OCI-LY3 (cell line): ENCODE measurements around the gene BRD1.

ENCODE experiments used
- H2AFZ ChIP-seq: fragments of 200-600, 300-600 bp; shearing (Covaris generic); 2 replicates; pipeline ENCODE4 v1.6.0; 2014; ENCODE audit warnings: antibody characterized with exemption, low read depth, low read length
- H3K27ac ChIP-seq: fragments of 200-600, 300-600 bp; sonication (generic); 2 replicates; pipeline ENCODE4 v1.5.1; 2014; ENCODE audit warnings: mild to moderate bottlenecking, low read length, moderate library complexity, mixed read lengths
- H3K27me3 ChIP-seq: fragments of 200-600, 300-600 bp; sonication (generic); 2 replicates; pipeline ENCODE4 v1.6.1; 2014; ENCODE audit warnings: low read depth, low read length, mixed read lengths
- H3K36me3 ChIP-seq: fragments of 200-600, 300-600 bp; sonication (generic); replicated peaks from 2 replicates; pipeline ENCODE3; 2014; ENCODE audit warnings: low read depth, low read length, mixed read lengths
- H3K4me1 ChIP-seq: fragments of 300-600, 200-600 bp; sonication (generic); 2 replicates; pipeline ENCODE4 v1.6.1; 2014; ENCODE audit warnings: low read length, mixed read lengths
- H3K4me2 ChIP-seq: fragments of 200-600, 300-600 bp; sonication (generic); 2 replicates; pipeline ENCODE4 v1.6.1; 2014; ENCODE audit warnings: low read length, mixed read lengths
- H3K4me3 ChIP-seq: fragments of 300-600, 200-600 bp; sonication (generic); 2 replicates; pipeline ENCODE4 v1.5.1; 2014; ENCODE audit warnings: antibody characterized with exemption, mild to moderate bottlenecking, low read length, moderate library complexity
- H3K79me2 ChIP-seq: fragments of 300-600, 200-600 bp; shearing (Covaris generic); 2 replicates; pipeline ENCODE4 v1.6.1; 2014; ENCODE audit warnings: mild to moderate bottlenecking, low read length, mixed read lengths
- H3K9ac ChIP-seq: fragments of 300-600, 200-600 bp; shearing (Covaris generic); 2 replicates; pipeline ENCODE4 v1.6.0; 2014; ENCODE audit warnings: mild to moderate bottlenecking, low read length, moderate library complexity
- H3K9me3 ChIP-seq: fragments of 200-600, 300-600 bp; shearing (Covaris generic); 2 replicates; pipeline ENCODE4 v1.6.1; 2014; ENCODE audit warnings: low read length, mixed read lengths; ENCODE audit not compliant: insufficient read depth
- H4K20me1 ChIP-seq: fragments of 200-600, 300-600 bp; sonication (generic); 2 replicates; pipeline ENCODE4 v1.6.1; 2016; ENCODE audit warnings: low read length, mixed read lengths; ENCODE audit not compliant: insufficient read depth
- EZH2phosphoT487 ChIP-seq: fragments of 200-600 bp; shearing (Covaris generic); IDR thresholded peaks from 2 replicates; pipeline ENCODE4 v1.6.1; 2018; ENCODE audit warnings: antibody characterized with exemption, mixed run types, low read depth
- TF ChIP-seq, protein P1 (sequence below): fragments of 200-600, 300-600 bp; sonication (generic); IDR thresholded peaks from 2 replicates; pipeline ENCODE4 v1.5.1; 2014; ENCODE audit warnings: antibody characterized with exemption, low read length, low read depth

Gene BRD1

DNA sequence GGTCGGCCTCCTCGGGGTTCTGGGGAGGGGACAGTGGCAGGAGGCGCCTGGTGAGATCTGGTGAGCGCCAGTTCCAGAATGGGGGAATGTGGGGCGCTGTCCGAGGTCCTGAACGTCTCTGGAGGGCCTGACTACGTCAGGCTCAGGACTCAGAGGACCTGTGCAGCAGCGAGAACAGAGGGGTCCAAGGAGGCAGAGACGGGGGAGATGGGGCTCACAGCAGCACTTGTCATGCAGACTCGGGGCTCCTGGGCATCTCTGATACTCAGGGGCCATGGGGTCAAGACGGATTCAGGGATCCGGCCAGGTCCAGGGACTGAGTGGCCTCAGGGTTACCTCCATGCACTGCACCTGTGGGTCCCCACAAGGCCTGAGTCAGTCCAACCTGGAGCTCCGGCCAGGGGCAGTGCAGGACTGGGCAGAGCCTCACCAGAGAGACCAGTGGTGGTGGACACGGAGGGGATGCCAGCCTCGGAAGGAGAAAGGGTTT, 92.2 kb downstream of the BRD1 start:
- no peak for TF ChIP-seq EZH2phosphoT487
- TF ChIP-seq, protein P1, sequence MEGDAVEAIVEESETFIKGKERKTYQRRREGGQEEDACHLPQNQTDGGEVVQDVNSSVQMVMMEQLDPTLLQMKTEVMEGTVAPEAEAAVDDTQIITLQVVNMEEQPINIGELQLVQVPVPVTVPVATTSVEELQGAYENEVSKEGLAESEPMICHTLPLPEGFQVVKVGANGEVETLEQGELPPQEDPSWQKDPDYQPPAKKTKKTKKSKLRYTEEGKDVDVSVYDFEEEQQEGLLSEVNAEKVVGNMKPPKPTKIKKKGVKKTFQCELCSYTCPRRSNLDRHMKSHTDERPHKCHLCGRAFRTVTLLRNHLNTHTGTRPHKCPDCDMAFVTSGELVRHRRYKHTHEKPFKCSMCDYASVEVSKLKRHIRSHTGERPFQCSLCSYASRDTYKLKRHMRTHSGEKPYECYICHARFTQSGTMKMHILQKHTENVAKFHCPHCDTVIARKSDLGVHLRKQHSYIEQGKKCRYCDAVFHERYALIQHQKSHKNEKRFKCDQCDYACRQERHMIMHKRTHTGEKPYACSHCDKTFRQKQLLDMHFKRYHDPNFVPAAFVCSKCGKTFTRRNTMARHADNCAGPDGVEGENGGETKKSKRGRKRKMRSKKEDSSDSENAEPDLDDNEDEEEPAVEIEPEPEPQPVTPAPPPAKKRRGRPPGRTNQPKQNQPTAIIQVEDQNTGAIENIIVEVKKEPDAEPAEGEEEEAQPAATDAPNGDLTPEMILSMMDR = no peak
- H2AFZ ChIP-seq = no peak overlapping the region
- no peaks in the 10 kb centered on the region for H3K36me3 ChIP-seq
- H3K79me2 ChIP-seq = no peaks in the 10 kb centered on the region
- H3K9me3 ChIP-seq = no peaks in the 10 kb centered on the region
- no peak overlapping the region for H3K27ac ChIP-seq
- no peak overlapping the region for H3K4me2 ChIP-seq
- no peak overlapping the region for H3K9ac ChIP-seq
- peaks cover 5% of the 10 kb centered on the region; the same call in 1 of the 2 replicates for H3K27me3 ChIP-seq
- H3K4me3 ChIP-seq = no peak overlapping the region
- no peaks in the 10 kb centered on the region for H3K4me1 ChIP-seq
- H4K20me1 ChIP-seq = no peaks in the 10 kb centered on the region

DNA sequence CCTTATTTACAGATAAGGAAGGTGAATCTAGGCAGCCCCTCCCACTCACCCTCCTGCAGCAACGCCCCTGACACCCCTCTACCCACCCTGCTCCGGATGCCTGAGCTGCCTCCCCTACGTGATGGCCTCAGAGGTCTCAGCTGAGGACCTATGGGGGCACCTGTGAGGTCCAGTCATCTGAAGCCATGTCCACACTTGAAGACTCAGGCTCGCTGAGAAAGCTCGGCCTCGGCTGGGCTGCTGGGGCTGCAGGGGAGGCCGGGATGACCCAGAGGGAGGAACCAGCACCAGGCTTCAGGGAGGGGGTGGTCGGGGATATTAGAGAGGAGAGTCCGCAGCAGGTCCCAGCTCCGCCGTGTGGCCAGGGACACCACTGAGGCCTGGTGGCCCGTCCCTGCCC, 92.8 kb downstream of the BRD1 start:
- Histone ChIP-seq H3K9ac (no peak overlapping the region), H3K4me2 (no peak overlapping the region), H3K4me1 (no peaks in the 10 kb centered on the region), H2AFZ (no peak overlapping the region), H4K20me1 (no peaks in the 10 kb centered on the region), H3K9me3 (no peaks in the 10 kb centered on the region), H3K36me3 (no peaks in the 10 kb centered on the region), H3K79me2 (no peaks in the 10 kb centered on the region), H3K27ac (no peak overlapping the region), H3K27me3 (peaks cover 5% of the 10 kb centered on the region; the same call in 1 of the 2 replicates), H3K4me3 (no peak overlapping the region)
- TF ChIP-seq EZH2phosphoT487 = no peak
- TF ChIP-seq, protein P1 = no peak

DNA sequence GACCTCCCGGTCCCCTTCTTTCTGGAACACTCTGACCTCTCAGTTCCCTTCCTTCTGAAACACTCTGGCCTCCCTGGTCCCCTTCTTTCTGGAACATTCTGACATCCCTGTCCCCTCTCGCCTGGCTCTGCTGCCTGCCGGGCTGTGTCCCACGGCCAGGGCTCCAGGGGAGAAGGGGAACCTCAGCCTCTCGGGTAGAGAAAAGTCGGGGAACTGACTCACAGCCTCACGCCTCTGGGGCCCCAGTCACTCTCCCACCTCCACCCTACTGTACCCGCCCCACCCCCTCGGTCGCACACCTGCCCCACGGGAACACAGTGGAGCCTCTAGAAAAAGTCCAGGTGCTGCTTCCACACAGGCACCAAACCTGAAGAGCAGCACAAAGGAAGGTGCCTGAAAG, 93.3 kb downstream of the BRD1 start:
- H3K4me2 ChIP-seq = no peak overlapping the region
- no peak overlapping the region for H3K27ac ChIP-seq
- TF ChIP-seq, protein P1 = no peak
- TF ChIP-seq EZH2phosphoT487 = no peak

DNA sequence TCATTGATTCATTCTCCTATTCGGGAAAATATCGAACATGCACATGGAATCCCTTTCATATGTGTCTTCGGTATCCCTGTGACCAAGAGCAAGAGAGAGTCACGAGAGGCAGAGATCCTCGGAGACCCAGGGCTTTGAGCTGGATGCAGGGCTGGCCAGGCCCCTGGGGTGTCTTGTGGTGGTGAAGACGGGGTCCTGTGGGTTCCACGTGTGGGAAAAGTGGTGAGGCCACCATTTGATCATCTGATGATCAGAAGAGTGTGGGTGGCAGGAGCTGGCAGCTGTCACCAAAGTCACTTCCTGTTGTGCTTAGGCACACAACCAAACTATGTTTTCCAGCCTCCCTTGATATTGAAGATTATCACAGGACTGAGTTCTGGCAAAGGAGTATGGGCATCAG, 94.0 kb downstream of the BRD1 start:
- no peaks in the 10 kb centered on the region for H3K9me3 ChIP-seq
- no peak overlapping the region for H3K9ac ChIP-seq
- no peak for TF ChIP-seq EZH2phosphoT487
- TF ChIP-seq, protein P1 = no peak
- peaks cover 5% of the 10 kb centered on the region; the same call in 1 of the 2 replicates for H3K27me3 ChIP-seq
- H3K4me3 ChIP-seq = no peak overlapping the region
- no peak overlapping the region for H3K27ac ChIP-seq
- H3K4me1 ChIP-seq = no peaks in the 10 kb centered on the region
- no peaks in the 10 kb centered on the region for H3K36me3 ChIP-seq
- no peaks in the 10 kb centered on the region for H3K79me2 ChIP-seq
- H2AFZ ChIP-seq = no peak overlapping the region
- H3K4me2 ChIP-seq = no peak overlapping the region
- no peaks in the 10 kb centered on the region for H4K20me1 ChIP-seq

More for the DNA sequence above, 93.3 kb downstream of the BRD1 start:
- Histone ChIP-seq H2AFZ (no peak overlapping the region), H3K9ac (no peak overlapping the region), H3K4me3 (no peak overlapping the region), H3K27me3 (peaks cover 5% of the 10 kb centered on the region; the same call in 1 of the 2 replicates), H4K20me1 (no peaks in the 10 kb centered on the region), H3K4me1 (no peaks in the 10 kb centered on the region), H3K79me2 (no peaks in the 10 kb centered on the region), H3K9me3 (no peaks in the 10 kb centered on the region), H3K36me3 (no peaks in the 10 kb centered on the region)
